ENCODE results near the gene BMP2K.

DNA sequence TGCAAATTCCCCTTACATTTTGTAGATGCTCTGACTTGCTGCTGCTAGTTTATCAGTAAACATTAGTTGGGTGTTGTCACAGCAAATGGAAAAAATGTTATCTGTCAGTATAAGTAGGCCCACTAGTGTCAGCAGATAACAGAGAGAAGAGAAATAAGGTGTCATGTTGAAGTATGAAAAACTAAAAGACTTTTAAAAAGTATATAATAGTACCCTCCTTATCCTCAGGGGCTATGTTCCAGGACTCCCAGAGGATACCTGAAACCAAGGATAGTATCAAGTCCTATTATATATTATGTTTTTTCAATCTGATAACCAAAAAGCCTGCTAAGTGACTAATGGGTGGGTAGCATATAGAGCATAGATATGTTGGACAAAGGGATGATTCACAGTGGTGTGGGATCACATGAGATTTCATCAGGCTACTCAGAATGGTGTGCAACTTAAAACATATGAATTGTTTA is 11.6 kb upstream of the BMP2K start:
- TF ChIP-seq, protein P1, sequence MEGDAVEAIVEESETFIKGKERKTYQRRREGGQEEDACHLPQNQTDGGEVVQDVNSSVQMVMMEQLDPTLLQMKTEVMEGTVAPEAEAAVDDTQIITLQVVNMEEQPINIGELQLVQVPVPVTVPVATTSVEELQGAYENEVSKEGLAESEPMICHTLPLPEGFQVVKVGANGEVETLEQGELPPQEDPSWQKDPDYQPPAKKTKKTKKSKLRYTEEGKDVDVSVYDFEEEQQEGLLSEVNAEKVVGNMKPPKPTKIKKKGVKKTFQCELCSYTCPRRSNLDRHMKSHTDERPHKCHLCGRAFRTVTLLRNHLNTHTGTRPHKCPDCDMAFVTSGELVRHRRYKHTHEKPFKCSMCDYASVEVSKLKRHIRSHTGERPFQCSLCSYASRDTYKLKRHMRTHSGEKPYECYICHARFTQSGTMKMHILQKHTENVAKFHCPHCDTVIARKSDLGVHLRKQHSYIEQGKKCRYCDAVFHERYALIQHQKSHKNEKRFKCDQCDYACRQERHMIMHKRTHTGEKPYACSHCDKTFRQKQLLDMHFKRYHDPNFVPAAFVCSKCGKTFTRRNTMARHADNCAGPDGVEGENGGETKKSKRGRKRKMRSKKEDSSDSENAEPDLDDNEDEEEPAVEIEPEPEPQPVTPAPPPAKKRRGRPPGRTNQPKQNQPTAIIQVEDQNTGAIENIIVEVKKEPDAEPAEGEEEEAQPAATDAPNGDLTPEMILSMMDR (IDR thresholded peaks at IDR 0.05; ENCODE audit: low read depth, low read length, missing input control): no peak
- TF ChIP-seq, protein P2, sequence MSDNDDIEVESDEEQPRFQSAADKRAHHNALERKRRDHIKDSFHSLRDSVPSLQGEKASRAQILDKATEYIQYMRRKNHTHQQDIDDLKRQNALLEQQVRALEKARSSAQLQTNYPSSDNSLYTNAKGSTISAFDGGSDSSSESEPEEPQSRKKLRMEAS (IDR thresholded peaks at IDR 0.05): no peak
- TF ChIP-seq, protein P3, sequence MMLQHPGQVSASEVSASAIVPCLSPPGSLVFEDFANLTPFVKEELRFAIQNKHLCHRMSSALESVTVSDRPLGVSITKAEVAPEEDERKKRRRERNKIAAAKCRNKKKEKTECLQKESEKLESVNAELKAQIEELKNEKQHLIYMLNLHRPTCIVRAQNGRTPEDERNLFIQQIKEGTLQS (IDR thresholded peaks at IDR 0.05): no peak
- no peak for TF ChIP-seq SP1 (IDR thresholded peaks at IDR 0.05)
- TF ChIP-seq, protein P4, sequence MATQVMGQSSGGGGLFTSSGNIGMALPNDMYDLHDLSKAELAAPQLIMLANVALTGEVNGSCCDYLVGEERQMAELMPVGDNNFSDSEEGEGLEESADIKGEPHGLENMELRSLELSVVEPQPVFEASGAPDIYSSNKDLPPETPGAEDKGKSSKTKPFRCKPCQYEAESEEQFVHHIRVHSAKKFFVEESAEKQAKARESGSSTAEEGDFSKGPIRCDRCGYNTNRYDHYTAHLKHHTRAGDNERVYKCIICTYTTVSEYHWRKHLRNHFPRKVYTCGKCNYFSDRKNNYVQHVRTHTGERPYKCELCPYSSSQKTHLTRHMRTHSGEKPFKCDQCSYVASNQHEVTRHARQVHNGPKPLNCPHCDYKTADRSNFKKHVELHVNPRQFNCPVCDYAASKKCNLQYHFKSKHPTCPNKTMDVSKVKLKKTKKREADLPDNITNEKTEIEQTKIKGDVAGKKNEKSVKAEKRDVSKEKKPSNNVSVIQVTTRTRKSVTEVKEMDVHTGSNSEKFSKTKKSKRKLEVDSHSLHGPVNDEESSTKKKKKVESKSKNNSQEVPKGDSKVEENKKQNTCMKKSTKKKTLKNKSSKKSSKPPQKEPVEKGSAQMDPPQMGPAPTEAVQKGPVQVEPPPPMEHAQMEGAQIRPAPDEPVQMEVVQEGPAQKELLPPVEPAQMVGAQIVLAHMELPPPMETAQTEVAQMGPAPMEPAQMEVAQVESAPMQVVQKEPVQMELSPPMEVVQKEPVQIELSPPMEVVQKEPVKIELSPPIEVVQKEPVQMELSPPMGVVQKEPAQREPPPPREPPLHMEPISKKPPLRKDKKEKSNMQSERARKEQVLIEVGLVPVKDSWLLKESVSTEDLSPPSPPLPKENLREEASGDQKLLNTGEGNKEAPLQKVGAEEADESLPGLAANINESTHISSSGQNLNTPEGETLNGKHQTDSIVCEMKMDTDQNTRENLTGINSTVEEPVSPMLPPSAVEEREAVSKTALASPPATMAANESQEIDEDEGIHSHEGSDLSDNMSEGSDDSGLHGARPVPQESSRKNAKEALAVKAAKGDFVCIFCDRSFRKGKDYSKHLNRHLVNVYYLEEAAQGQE (IDR thresholded peaks at IDR 0.05): no peak
- no peak for TF ChIP-seq GABPA (IDR thresholded peaks at IDR 0.05 in 1 of 2, conservative IDR thresholded peaks at IDR 0.05 in 1 of 2)
- TF ChIP-seq RAD21 (IDR thresholded peaks at IDR 0.05): no peak
